GM12872 (cell line): ENCODE results near the gene FRMD3.

Experiments
- CTCF ChIP-seq: IDR thresholded peaks from 3 replicates; pipeline ENCODE4 v1.5.1; 2011; ENCODE audit warnings: low read depth, mild to moderate bottlenecking, low read length, moderate library complexity; ENCODE audit not compliant: insufficient read depth

Gene FRMD3

GRCh38 chr9:83466351-83466750, 71.8 kb downstream of the FRMD3 start:
- TF ChIP-seq CTCF, result no peak

- TF ChIP-seq CTCF, result no peak
These were observed 78.4 kb downstream of the FRMD3 start for GRCh38 chr9:83459830-83460229.

- TF ChIP-seq CTCF, result no peak
These were observed 79.7 kb downstream of the FRMD3 start for GRCh38 chr9:83458530-83458929.

GRCh38 chr9:83457005-83457404, 81.2 kb downstream of the FRMD3 start:
- no peak for TF ChIP-seq CTCF

GRCh38 chr9:83456226-83456625, 82.0 kb downstream of the FRMD3 start:
- no peak for TF ChIP-seq CTCF

GRCh38 chr9:83454076-83454475, 84.1 kb downstream of the FRMD3 start:
- TF ChIP-seq CTCF, result no peak

- TF ChIP-seq CTCF, result no peak
These were observed 86.9 kb downstream of the FRMD3 start for GRCh38 chr9:83451308-83451707.

GRCh38 chr9:83449983-83450382, 88.2 kb downstream of the FRMD3 start:
- no peak for TF ChIP-seq CTCF
